SK-N-SH (cell line): ENCODE results near the gene KCTD21. TPM values are rescaled to one million over a fixed set of nuclear protein-coding genes. Genes with fewer than 3 reads are reported as not detected.

Source experiments
- CTCF ChIA-PET: fragments of 300-600, 350-600 bp; formaldehyde crosslinking; extraction: SDS; loops from one replicate; lab custom pipeline; 2021; lab: Yijun Ruan, JAX
- POLR2A ChIA-PET: fragments of 350-600 bp; sonication (Branson Sonifier 250); formaldehyde crosslinking; extraction: SDS; loops from one replicate; lab custom pipeline; 2020; ENCODE audit warnings: antibody characterized with exemption, inconsistent platforms; lab: Yijun Ruan, JAX
- DNase-seq: peaks from one replicate; pipeline ENCODE4 v3.0.0; 2012
- H2AFZ ChIP-seq: fragments of 200-600 bp; sonication (generic); 2 replicates; pipeline ENCODE4 v1.8.1; 2016; ENCODE audit warnings: antibody characterized with exemption, mild to moderate bottlenecking, low read depth
- H3F3A ChIP-seq: fragments of 200-600 bp; sonication (generic); replicated peaks from 2 replicates; pipeline ENCODE3; 2016; ENCODE audit warnings: antibody characterized with exemption, mild to moderate bottlenecking; ENCODE audit not compliant: insufficient read depth
- H3K27ac ChIP-seq, 2 experiments: fragments of 200-500 bp in 1 of 2; fragments of 200-600 bp in 1 of 2; sonication (Bioruptor generic) in 1 of 2; sonication (generic), shearing (Covaris generic) in 1 of 2; 2 replicates each; pipeline versions ENCODE4 v1.5.1 to v1.6.1; 2014 to 2016; ENCODE audit warnings: low read depth in 2 of 2, inconsistent platforms in 1 of 2, low read length in 1 of 2, mild to moderate bottlenecking in 1 of 2, mixed read lengths in 1 of 2
- H3K27me3 ChIP-seq: fragments of 200-600 bp; sonication (generic), shearing (Covaris generic); 2 replicates; pipeline ENCODE4 v1.6.1; 2016; ENCODE audit warnings: mixed run types; ENCODE audit not compliant: insufficient read depth
- H3K36me3 ChIP-seq, 2 experiments: fragments of 200-500 bp in 1 of 2; fragments of 200-600 bp in 1 of 2; sonication (Bioruptor generic) in 1 of 2; sonication (generic) in 1 of 2; replicated peaks in 1 of 2; 2 replicates each; pipeline versions ENCODE3 to v1.5.1; 2014 to 2016; ENCODE audit warnings: low read length in 1 of 2, mild to moderate bottlenecking in 1 of 2; ENCODE audit not compliant: insufficient read depth in 2 of 2, control insufficient read depth in 1 of 2
- H3K4me1 ChIP-seq, 2 experiments: fragments of 200-500 bp in 1 of 2; fragments of 200-600 bp in 1 of 2; sonication (Bioruptor generic) in 1 of 2; sonication (generic), shearing (Covaris generic) in 1 of 2; 2 replicates each; pipeline versions ENCODE4 v1.5.1 to v1.6.1; 2014 to 2016; ENCODE audit warnings: low read depth in 1 of 2, low read length in 1 of 2, mixed run types in 1 of 2; ENCODE audit not compliant: insufficient read depth in 2 of 2, control insufficient read depth in 1 of 2
- H3K4me2 ChIP-seq: fragments of 200-600 bp; sonication (generic), shearing (Covaris generic); 2 replicates; pipeline ENCODE4 v1.6.1; 2017; ENCODE audit warnings: mixed run types
- H3K4me3 ChIP-seq, 2 experiments: fragments of 200-500 bp in 1 of 2; fragments of 200-600 bp in 1 of 2; sonication (Bioruptor generic) in 1 of 2; sonication (generic), shearing (Covaris generic) in 1 of 2; 2 replicates each; pipeline versions ENCODE4 v1.5.1 to v1.8.1; 2014 to 2016; ENCODE audit warnings: low read depth in 2 of 2, inconsistent platforms in 1 of 2, low read length in 1 of 2, mild to moderate bottlenecking in 1 of 2, mixed read lengths in 1 of 2, moderate library complexity in 1 of 2
- H3K79me2 ChIP-seq: fragments of 200-600 bp; sonication (generic); 2 replicates; pipeline ENCODE4 v1.8.1; 2017; ENCODE audit warnings: mild to moderate bottlenecking; ENCODE audit not compliant: insufficient read depth
- H3K9ac ChIP-seq: fragments of 200-600 bp; sonication (generic); 2 replicates; pipeline ENCODE4 v1.6.1; 2017; ENCODE audit warnings: mixed run types
- H3K9me2 ChIP-seq: fragments of 200-600 bp; sonication (generic); 2 replicates; pipeline ENCODE4 v1.6.1; 2017; ENCODE audit warnings: mixed run types
- H3K9me3 ChIP-seq: fragments of 200-600 bp; sonication (generic); 2 replicates; pipeline ENCODE4 v1.6.1; 2017; ENCODE audit warnings: mixed run types, mild to moderate bottlenecking, moderate library complexity
- H4K20me1 ChIP-seq: fragments of 200-600 bp; sonication (generic); 2 replicates; pipeline ENCODE4 v1.6.1; 2017; ENCODE audit warnings: mild to moderate bottlenecking, mixed run types; ENCODE audit not compliant: insufficient read depth
- CHD2 ChIP-seq: fragments of 150-350 bp; IDR thresholded peaks from 2 replicates; pipeline ENCODE4 v1.6.1; 2018; ENCODE audit warnings: low read length; ENCODE audit not compliant: partially characterized antibody
- ELF1 ChIP-seq: IDR thresholded peaks from 2 replicates; pipeline ENCODE4 v1.4.0; 2012
- EP300 ChIP-seq, 2 experiments: IDR thresholded peaks; 2 replicates each; pipeline versions ENCODE4 v1.4.0 to v1.6.1; 2012; ENCODE audit warnings: borderline replicate concordance in 1 of 2, low read depth in 1 of 2, low read length in 1 of 2
- EZH2phosphoT487 ChIP-seq: fragments of 200-600 bp; sonication (generic); IDR thresholded peaks from 2 replicates; pipeline ENCODE4 v1.6.1; 2017; ENCODE audit warnings: low read depth, mixed run types, mild to moderate bottlenecking, antibody characterized with exemption, moderate library complexity, borderline replicate concordance
- GABPA ChIP-seq: IDR thresholded peaks from 2 replicates; pipeline ENCODE4 v1.4.0; 2012; ENCODE audit warnings: low read depth, mild to moderate bottlenecking
- GATA2 ChIP-seq: sonication (generic); formaldehyde crosslinking; IDR thresholded peaks from 2 replicates; pipeline ENCODE4 v1.5.0; 2020; ENCODE audit warnings: mild to moderate bottlenecking, missing genetic modification reagents
- JUND ChIP-seq: IDR thresholded peaks from 2 replicates; pipeline ENCODE4 v1.4.0; 2012
- NFIC ChIP-seq: IDR thresholded peaks from 2 replicates; pipeline ENCODE4 v1.4.0; 2012; ENCODE audit warnings: borderline replicate concordance
- PBX3 ChIP-seq: IDR thresholded peaks from 2 replicates; pipeline ENCODE4; 2012
- POLR2AphosphoS5 ChIP-seq: IDR thresholded peaks from 2 replicates; pipeline ENCODE4 v1.6.1; 2012; ENCODE audit warnings: low read depth, low read length
- RAD21 ChIP-seq: IDR thresholded peaks from 2 replicates; pipeline ENCODE4 v1.6.1; 2012; ENCODE audit warnings: mild to moderate bottlenecking, low read length
- RCOR1 ChIP-seq: fragments of 150-350 bp; IDR thresholded peaks from 2 replicates; pipeline ENCODE4 v1.6.1; 2017; ENCODE audit warnings: antibody characterized with exemption, low read length
- SMC3 ChIP-seq: IDR thresholded peaks from 2 replicates; pipeline ENCODE4 v1.6.1; 2012; ENCODE audit warnings: low read depth, low read length, improper control_type of control experiment
- TAF1 ChIP-seq: IDR thresholded peaks from 2 replicates; pipeline ENCODE4 v1.6.1; 2012; ENCODE audit warnings: low read depth, mild to moderate bottlenecking, low read length, moderate library complexity, borderline replicate concordance
- TEAD4 ChIP-seq: IDR thresholded peaks from 2 replicates; pipeline ENCODE4 v1.4.0; 2012; ENCODE audit warnings: mild to moderate bottlenecking, borderline replicate concordance; ENCODE audit not compliant: insufficient read depth
- ZBTB33 ChIP-seq: IDR thresholded peaks from 2 replicates; pipeline ENCODE4 v1.4.0; 2012; ENCODE audit warnings: low read depth, borderline replicate concordance
- polyA plus RNA-seq, 3 experiments: library from polyadenylated mRNA; depleted of rRNA; stranded (reverse); fragments of >200 nt; gene quantifications; 2 replicates each; pipeline ENCODE4 v1.2.3, GENCODE V29; 2012
- TF ChIP-seq, protein P1 (sequence below): fragments of 150-350 bp; IDR thresholded peaks from 2 replicates; pipeline ENCODE4 v1.6.1; 2016; ENCODE audit warnings: mild to moderate bottlenecking, low read depth, low read length
- TF ChIP-seq, protein P2 (sequence below): IDR thresholded peaks from 2 replicates; pipeline ENCODE4 v1.6.1; 2012; ENCODE audit warnings: mild to moderate bottlenecking, low read depth, low read length, moderate library complexity

KCTD21 gene
- polyA plus RNA-seq, 1 of the 3 experiments (the other 2 are of a cell fraction), result 5.0 TPM

DNA sequence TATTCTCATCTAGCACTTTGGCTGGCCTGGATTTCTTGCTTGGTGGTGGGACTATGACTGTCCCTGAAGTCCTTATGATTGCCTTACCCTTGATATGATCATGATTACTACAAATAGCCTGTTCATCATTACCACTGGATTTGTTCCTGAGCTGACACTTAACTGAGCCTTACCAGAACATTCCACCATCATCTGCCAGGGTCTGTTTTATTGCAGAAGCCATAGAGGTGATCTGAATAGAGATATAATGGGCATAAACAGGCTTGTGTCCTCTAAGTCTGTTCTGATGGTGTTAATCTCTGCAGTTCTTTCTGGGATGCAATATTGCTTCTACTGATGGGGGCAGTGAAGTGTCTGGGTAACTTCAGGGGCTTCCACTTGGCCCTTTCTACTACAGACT, 36.6 kb downstream of the KCTD21 start:
- H3F3A ChIP-seq, result no peaks in the 10 kb centered on the region
- DNase-seq, result no peak
- no peaks in the 10 kb centered on the region for H4K20me1 ChIP-seq
- H3K9me2 ChIP-seq, result no peaks in the 10 kb centered on the region
- H2AFZ ChIP-seq, result no peak overlapping the region
- H3K4me2 ChIP-seq, result no peak overlapping the region
- no peaks in the 10 kb centered on the region for H3K36me3 ChIP-seq
- H3K9me3 ChIP-seq, result no peaks in the 10 kb centered on the region
- TF ChIP-seq GATA2 (CRISPR knock-in tag), result peak; percentile 13; the same call in 1 of the 2 replicates
- TF ChIP-seq, protein P1, sequence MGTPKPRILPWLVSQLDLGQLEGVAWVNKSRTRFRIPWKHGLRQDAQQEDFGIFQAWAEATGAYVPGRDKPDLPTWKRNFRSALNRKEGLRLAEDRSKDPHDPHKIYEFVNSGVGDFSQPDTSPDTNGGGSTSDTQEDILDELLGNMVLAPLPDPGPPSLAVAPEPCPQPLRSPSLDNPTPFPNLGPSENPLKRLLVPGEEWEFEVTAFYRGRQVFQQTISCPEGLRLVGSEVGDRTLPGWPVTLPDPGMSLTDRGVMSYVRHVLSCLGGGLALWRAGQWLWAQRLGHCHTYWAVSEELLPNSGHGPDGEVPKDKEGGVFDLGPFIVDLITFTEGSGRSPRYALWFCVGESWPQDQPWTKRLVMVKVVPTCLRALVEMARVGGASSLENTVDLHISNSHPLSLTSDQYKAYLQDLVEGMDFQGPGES, result no peak
- TF ChIP-seq POLR2AphosphoS5, result no peak
- no peak for TF ChIP-seq TEAD4
- TF ChIP-seq GABPA, result no peak
- TF ChIP-seq, all 33 proteins: peak for 1
- CTCF ChIA-PET, result no interaction called here
- H3K27ac ChIP-seq, result no peak overlapping the region
- no peaks in the 10 kb centered on the region for H3K79me2 ChIP-seq
- H3K27me3 ChIP-seq, result no peaks in the 10 kb centered on the region
- H3K4me3 ChIP-seq, result no peak overlapping the region
- H3K4me1 ChIP-seq, result peaks cover 0 to 2% of the 10 kb centered on the region in 2 experiments; a peak in 1 of 4 replicates
- POLR2A ChIA-PET, result no interaction called here
- no peak overlapping the region for H3K9ac ChIP-seq

DNA sequence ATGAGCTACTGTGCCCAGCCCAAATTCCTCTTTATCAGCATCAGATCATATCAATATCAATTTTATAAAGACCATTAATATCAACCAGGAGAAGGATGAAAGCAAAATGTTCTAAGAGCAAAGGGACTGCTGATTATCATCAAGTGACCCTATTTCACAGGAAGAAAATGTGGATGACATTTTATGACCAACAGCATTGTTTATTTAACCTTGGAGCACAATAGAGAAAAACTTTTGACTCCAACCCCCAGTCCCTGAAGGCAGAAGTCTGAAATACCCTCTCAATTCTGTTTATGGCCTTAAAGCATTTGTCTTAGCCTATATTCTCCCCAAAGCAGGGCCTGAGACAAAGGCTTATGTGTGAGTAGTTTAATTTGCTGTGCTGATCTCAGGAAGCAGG, 37.7 kb downstream of the KCTD21 start:
- no peaks in the 10 kb centered on the region for H3K9me3 ChIP-seq
- TF ChIP-seq EP300 (IDR thresholded peaks at IDR 0.05; ENCODE audit: borderline replicate concordance in 1 of 2, low read depth in 1 of 2, low read length in 1 of 2) (no peak), CHD2 (no peak), EZH2phosphoT487 (no peak), NFIC (no peak), TAF1 (no peak), RAD21 (no peak), PBX3 (no peak), ZBTB33 (no peak), ELF1 (no peak), SMC3 (no peak), JUND (no peak), RCOR1 (no peak)
- TF ChIP-seq, protein P2, sequence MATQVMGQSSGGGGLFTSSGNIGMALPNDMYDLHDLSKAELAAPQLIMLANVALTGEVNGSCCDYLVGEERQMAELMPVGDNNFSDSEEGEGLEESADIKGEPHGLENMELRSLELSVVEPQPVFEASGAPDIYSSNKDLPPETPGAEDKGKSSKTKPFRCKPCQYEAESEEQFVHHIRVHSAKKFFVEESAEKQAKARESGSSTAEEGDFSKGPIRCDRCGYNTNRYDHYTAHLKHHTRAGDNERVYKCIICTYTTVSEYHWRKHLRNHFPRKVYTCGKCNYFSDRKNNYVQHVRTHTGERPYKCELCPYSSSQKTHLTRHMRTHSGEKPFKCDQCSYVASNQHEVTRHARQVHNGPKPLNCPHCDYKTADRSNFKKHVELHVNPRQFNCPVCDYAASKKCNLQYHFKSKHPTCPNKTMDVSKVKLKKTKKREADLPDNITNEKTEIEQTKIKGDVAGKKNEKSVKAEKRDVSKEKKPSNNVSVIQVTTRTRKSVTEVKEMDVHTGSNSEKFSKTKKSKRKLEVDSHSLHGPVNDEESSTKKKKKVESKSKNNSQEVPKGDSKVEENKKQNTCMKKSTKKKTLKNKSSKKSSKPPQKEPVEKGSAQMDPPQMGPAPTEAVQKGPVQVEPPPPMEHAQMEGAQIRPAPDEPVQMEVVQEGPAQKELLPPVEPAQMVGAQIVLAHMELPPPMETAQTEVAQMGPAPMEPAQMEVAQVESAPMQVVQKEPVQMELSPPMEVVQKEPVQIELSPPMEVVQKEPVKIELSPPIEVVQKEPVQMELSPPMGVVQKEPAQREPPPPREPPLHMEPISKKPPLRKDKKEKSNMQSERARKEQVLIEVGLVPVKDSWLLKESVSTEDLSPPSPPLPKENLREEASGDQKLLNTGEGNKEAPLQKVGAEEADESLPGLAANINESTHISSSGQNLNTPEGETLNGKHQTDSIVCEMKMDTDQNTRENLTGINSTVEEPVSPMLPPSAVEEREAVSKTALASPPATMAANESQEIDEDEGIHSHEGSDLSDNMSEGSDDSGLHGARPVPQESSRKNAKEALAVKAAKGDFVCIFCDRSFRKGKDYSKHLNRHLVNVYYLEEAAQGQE, result no peak
- no peak overlapping the region for H3K4me3 ChIP-seq
- no peak overlapping the region for H2AFZ ChIP-seq
- no peak overlapping the region for H3K4me2 ChIP-seq
- no peak overlapping the region for H3K9ac ChIP-seq
- H3K79me2 ChIP-seq, result no peaks in the 10 kb centered on the region
- no peaks in the 10 kb centered on the region for H3F3A ChIP-seq
- no peaks in the 10 kb centered on the region for H3K9me2 ChIP-seq
- no peaks in the 10 kb centered on the region for H3K27me3 ChIP-seq
- no peaks in the 10 kb centered on the region; a peak in 1 of 4 replicates for H3K4me1 ChIP-seq
- H3K27ac ChIP-seq, result no peak overlapping the region
- POLR2A ChIA-PET, result no interaction called here
- no peak for DNase-seq
- CTCF ChIA-PET, result interaction anchor here (1.2 to 1.3 kb wide), 2 partner anchors 39 to 105 kb away, joined by 3 read pairs; no protein-coding TSS in a partner anchor
- no peaks in the 10 kb centered on the region for H4K20me1 ChIP-seq
- H3K36me3 ChIP-seq, result no peaks in the 10 kb centered on the region
